DMS53 treated with DMSO at 0.1 percent for 48 hours (cell line): ENCODE results near the gene FAM131A.

Source experiments
- DNase-seq: peaks from one replicate; lab custom pipeline; 2025; ENCODE audit not compliant: unreplicated experiment; lab: John Stamatoyannopoulos, UW

Gene FAM131A, protein sequence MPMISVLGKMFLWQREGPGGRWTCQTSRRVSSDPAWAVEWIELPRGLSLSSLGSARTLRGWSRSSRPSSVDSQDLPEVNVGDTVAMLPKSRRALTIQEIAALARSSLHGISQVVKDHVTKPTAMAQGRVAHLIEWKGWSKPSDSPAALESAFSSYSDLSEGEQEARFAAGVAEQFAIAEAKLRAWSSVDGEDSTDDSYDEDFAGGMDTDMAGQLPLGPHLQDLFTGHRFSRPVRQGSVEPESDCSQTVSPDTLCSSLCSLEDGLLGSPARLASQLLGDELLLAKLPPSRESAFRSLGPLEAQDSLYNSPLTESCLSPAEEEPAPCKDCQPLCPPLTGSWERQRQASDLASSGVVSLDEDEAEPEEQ

GRCh38 chr3:184337399-184337714, at the start of gene FAM131A:
Gene FAM131A, plus strand, starts transcription at chr3:184337600. Its CDS starts 31 bp downstream, at chr3:184337631.
- DNase-seq, result no peak

DNA sequence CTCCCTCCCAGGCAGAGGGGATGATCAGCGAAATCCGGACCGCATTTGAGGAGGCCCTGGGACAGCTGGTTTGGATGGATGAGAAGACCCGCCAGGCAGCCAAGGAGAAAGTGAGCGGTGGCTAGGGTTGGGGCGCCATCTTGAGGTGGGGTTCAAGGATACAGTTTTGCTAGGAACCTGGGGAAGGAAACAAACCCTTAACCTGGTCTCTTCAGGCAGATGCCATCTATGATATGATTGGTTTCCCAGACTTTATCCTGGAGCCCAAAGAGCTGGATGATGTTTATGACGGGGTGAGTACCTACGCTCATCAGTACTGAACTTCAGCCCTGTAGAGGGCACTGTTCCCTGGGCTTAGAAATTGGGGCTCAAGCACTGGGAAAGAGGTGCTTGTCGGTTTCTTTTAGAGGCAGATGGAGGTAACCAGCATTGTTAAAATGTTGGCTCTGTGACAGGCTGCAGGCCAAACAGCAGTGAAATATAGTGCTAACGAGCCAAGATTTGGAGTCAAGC, 47.9 kb upstream of the FAM131A start:
- DNase-seq, result peak; percentile 51

- no peak for DNase-seq
Measured at GRCh38 chr3:184290331-184290730, 47.1 kb upstream of the FAM131A start.

- no peak for DNase-seq
Measured at GRCh38 chr3:184291044-184291737, 46.2 kb upstream of the FAM131A start.

- DNase-seq, result no peak
Measured at GRCh38 chr3:184291738-184292445, 45.5 kb upstream of the FAM131A start.

DNA sequence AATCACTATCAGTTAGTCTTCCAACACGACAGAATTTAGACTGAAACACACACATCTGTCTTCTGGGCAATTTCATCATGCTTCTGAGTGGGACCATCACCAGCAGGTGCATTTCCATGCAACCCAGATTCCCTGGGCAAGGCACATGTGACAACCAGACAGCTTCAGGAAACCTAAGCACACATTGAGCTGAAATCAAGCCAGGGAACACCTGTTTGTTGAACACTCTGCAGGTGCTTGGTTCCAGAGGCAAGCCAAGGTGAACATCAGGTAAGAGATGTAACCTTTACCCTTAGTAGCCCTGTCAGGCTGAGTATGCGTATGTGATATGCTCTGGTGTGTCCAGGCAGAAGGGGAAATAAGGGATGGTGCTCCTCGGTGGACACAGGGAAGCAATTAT, 41.6 kb upstream of the FAM131A start:
- DNase-seq, result peak; percentile 51

GRCh38 chr3:184296616-184297015, 40.8 kb upstream of the FAM131A start:
- no peak for DNase-seq

- DNase-seq, result peak; percentile 77
Measured at GRCh38 chr3:184298759-184299487, 38.5 kb upstream of the FAM131A start, which contains the start of gene PSMD2. Gene PSMD2, plus strand, starts transcription at chr3:184299241. Its CDS starts 26 bp downstream, at chr3:184299267.

DNA sequence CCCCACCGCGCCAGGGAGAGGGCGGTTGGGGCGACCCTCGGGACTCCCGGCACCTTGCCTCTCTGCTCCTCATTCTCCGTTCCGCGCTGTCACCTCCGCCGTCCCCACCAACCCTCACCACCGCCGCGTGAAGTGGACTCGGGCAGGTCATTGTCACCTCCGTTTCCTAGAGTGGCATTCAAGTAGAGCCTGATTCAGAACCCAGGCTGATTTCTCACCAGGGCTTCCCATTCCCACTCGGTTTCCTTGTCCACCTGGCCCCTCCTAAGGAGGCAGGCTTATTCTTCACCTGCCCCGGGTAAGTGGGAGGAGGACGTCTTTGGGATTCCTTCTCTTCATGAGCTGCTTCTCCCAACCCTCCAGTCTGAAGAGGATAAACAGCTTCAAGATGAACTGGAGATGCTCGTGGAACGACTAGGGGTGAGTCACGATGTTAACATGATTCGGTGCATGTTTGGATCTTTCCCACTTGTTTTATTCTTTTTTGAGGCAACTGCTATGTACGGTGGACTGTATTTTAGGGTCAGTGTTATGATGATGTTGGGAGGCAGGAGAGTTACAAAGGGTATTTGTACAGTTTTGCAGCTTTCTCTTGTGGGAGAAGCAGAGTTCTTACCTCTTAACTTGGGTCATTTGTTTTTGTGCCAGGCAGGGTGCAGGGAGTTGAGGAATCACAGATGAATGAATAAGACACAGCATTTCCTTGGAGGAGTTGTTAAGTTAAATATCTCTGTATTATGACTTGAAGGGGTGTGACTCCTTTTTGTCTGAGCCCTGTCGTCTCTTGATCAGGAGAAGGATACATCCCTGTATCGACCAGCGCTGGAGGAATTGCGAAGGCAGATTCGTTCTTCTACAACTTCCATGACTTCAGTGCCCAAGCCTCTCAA, 37.7 kb upstream of the FAM131A start:
- no peak for DNase-seq

DNA sequence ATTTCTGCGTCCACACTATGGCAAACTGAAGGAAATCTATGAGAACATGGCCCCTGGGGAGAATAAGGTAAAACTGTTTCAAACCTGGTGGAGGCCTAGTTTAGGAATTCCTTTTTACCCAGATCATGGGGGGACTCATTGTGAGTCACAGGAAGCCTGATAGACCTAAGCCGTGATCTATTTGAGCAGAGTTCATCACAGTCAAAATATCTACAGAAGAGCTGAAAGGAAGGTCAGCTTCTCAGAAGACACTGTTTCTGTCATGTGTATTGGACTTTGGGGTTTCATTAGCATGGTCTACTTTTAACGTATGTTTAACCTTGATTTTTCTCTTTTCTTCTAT, 37.1 kb upstream of the FAM131A start:
- DNase-seq, result no peak

- DNase-seq, result peak; percentile 7
Measured at GRCh38 chr3:184305577-184305976, 31.8 kb upstream of the FAM131A start.

DNA sequence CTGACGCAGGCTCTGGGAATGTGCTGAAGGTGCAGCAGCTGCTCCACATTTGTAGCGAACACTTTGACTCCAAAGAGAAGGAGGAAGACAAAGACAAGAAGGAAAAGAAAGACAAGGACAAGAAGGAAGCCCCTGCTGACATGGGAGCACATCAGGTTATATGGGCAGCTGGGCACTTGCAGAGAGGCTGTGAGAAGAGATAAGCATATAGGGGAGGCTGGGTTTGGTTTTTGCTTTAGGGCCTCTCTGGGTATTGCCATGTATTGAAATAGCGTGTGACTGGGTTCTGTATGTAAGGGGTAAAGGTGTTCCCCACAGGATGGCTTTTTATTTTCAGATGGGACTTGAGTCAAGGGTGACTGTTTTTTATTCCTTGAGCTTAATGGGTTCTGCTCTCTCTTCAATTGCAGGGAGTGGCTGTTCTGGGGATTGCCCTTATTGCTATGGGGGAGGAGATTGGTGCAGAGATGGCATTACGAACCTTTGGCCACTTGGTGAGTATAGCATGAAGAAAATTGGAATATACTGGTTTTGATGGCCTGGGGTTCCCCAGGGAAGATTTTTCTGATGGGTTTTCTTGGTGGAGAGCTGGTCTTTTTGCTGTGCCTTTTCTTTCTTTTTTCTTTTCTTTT, 30.9 kb upstream of the FAM131A start:
- DNase-seq, result no peak

- no peak for DNase-seq
Measured at GRCh38 chr3:184307915-184308314, 29.5 kb upstream of the FAM131A start.

- no peak for DNase-seq
Measured at GRCh38 chr3:184308744-184309143, 28.7 kb upstream of the FAM131A start.

DNA sequence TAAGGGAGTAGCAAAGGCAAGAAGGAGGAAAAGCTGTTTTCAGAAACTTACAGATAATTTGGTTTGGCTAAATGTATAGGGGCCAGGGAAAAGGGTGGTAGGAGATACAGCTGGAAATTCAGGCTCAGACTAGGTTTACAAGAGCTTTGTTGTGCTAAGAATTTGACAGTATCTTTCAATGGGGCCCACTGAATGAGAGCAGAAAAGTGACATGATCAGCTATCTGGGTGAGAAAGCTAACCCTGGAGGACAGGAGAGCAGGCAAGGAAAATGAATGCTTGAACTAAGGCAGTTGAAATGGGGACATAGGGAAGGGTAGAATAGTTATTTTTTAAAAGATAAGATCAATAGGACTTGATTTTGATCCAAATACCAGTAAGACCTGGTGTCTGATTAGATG, 25.8 kb upstream of the FAM131A start:
- no peak for DNase-seq

GRCh38 chr3:184314363-184314699, 23.1 kb upstream of the FAM131A start, which contains the start of gene EIF4G1:
Gene EIF4G1, plus strand, starts transcription at chr3:184314606. Its CDS starts 1,191 bp downstream, at chr3:184315797.
- DNase-seq, result peak; percentile 71

GRCh38 chr3:184314700-184315542, 22.5 kb upstream of the FAM131A start:
- DNase-seq, result no peak

GRCh38 chr3:184315543-184315867, 21.9 kb upstream of the FAM131A start:
- no peak for DNase-seq
